Medulla oblongata (tissue), 1 donor: ENCODE data around the gene RAD50.
"Not testable (repeated sequence)": the region's sequence is repeated elsewhere in the genome, so short reads cannot be mapped to it uniquely, and the experiment has no call there.

Source experiments
- DNase-seq: peaks from one replicate; pipeline ENCODE4 v3.0.0-alpha.2; 2015; ENCODE audit errors: extremely low spot score

The RAD50 gene

GRCh38 chr5:132675936-132676689 is 119.3 kb downstream of the RAD50 start:
- DNase-seq = no peak

- DNase-seq = no peak
These were observed 120.4 kb downstream of the RAD50 start for GRCh38 chr5:132677191-132677590.

- no peak for DNase-seq
These were observed 121.1 kb downstream of the RAD50 start for GRCh38 chr5:132677682-132678400.

DNA sequence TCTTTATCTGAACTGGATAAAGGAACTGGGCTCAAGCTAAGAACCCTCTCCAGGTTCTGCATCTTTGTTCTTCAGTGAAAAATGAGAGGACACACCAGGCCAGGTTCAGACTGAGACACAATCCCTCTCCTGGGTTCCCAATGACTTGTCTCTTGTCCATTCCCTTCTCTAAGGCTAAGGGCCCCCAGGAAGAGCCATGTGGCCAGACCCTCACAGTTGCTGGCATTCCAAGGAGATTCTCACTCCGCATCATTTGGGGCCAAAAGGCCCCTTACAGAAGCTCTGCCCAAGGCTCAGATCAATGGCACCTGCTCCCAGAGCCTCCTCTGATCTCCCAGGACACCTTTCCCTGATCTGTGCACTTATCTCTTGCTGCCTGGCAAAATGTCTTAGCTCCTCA is 122.0 kb downstream of the RAD50 start:
- no peak for DNase-seq

DNA sequence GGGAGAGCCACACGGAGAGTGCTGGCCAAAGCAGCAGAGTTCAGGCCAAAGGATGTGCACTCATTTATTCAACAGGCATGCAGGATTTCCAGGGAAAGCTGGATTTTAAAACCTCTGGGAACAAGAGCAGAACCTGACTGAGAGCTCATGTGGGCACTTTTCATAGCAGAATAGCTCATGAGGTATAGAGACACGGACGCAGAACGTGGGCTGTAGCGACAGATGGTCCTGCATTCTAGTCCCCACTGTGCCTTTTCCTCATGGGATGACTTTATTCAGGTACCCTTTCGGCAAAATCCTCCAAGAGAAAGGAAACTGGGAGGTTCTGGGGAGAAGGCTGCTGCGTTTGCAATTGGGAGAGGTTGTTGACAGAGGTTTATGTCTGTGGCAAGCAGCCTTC is 122.4 kb downstream of the RAD50 start:
- no peak for DNase-seq

DNA sequence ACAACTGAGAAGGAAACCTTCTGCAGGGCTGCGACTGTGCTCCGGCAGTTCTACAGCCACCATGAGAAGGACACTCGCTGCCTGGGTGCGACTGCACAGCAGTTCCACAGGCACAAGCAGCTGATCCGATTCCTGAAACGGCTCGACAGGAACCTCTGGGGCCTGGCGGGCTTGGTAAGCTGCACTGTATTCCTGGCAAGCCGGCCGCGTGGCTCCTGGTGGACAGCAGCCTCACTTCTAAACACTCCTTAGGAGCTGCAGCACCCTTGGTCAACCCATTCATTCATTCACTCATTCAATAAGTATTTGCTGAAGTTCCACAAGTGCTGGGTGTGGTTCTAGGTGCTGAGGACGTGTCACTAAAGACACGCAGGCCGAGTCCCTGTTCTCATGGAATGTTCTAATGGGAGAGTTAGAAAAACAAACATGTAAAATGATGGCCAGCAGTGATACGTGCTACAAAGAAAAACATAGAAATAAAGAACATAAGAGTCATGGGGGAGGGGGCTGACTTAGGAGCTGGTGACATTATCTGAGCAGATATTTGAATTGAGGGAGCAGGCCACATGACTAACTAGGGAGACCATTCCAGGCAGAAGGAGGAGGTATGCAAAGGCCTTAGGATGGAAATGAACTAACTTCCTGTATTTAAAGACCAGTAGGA is 123.1 kb downstream of the RAD50 start:
- DNase-seq = no peak

GRCh38 chr5:132680780-132681475 is 124.2 kb downstream of the RAD50 start:
- no peak for DNase-seq

DNA sequence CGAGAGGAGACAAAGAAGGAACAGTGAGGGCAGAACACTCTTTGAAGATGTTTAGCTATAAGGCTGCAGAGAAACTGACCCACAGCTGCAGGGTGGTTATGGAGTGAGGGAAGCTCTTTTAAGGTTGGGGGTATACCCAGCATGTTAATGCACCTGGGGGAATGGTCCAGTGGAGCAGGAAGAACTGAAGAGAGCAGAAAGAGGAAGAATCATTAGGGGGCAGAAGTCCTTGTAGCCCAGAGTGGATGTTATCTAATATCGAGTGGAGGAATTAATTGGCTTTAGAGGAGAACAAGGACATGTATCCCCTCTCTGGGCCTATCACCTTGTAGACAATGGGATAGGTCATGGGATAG is 124.7 kb downstream of the RAD50 start:
- no peak for DNase-seq

GRCh38 chr5:132681983-132682382 is 125.2 kb downstream of the RAD50 start:
- no peak for DNase-seq

GRCh38 chr5:132684491-132684890 is 127.7 kb downstream of the RAD50 start:
- no peak for DNase-seq

- no peak for DNase-seq
These were observed 128.3 kb downstream of the RAD50 start for GRCh38 chr5:132684922-132685720.

DNA sequence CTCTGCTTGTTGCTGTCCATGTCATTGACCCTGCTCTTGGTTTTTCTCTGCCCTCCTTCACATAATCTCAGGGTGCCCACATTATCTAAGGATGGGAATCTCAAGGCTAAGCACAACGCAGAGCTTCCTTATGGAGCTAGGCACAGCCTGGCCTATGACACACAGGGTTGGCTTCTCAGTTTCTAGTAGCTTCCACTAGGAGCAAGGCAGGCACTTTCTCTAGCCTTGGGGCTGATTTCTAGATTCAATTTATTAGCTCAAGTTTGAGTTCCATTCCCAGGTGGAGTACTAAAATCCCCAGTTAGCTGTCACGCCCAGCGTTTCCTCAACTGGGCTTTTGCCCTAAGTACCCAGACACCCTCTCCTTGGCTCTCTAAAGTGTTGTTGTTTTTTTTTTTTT is 129.4 kb downstream of the RAD50 start:
- no peak for DNase-seq

DNA sequence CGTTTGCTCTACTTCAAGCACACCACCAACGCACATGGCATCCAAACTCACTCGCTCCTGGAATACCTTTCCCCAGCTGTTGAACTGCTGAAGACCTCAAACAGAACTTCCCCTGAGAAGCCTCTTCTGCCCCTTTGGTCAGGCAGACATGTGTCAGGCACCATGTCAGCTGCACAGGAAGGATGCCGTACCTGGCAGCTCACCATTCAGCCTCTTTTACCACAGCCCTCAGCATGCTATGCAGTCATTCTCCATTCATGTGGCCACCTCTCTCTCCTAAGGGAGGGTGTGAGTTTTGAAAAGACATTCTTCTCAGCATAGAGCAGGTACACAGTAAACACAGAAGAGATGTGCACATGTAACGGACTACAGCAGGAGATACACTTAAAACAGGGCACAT is 131.2 kb downstream of the RAD50 start:
- no peak for DNase-seq

DNA sequence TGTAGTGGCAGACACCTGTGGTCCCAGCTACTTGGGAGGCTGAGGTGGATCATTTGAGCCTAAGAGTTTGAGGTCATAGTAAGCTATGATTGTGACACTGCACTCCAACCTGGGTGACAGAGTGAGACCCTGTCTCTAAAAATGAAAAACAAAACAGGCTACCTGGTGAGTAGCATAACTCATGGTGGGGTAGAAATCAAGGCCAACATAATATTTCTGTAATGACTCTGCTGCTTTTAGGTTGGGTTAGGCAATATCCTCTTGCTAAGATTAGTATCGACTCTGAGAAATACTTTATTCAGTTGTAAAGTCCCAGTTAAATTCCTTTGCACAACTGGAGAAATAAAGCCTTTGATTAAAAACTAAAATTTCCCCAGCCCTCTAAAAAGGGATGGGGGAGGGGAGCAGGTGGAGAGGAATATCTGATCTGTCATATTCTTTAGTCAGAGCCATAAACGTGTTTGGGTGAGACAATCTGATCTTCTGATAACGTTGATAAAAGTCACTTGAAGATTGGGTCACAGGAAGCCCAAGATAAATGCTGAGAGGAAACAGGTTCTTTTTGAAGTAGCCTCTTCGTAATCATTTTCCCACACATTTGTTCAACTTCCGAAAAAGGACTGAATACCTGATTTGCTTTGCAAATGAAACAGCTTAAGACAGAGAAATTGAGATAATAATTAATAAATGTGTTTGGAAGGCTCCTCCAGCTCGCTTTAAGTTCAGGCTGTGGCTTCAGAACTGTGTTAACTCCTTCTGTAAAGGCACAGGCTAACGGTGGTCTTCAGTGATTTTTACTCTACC is 132.0 kb downstream of the RAD50 start:
- no peak for DNase-seq

DNA sequence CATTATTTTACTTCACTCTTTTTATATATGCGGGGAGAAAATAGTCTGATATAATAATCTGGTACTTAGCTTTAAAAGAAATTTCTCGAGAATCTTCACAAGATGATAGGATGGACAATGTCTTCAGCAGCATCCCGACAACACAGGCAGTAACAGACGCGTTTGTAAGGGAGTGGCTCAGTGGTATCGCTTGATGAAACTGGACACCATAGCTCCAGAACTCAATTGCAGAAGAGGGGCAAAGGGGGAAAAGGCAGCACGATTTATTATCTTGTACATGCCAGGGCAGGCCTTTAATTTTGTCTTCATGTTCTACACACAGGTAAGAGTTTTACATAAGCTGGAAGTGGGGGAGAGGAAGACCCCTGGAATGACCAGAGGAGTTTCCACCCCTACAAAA is 132.7 kb downstream of the RAD50 start:
- DNase-seq = no peak

DNA sequence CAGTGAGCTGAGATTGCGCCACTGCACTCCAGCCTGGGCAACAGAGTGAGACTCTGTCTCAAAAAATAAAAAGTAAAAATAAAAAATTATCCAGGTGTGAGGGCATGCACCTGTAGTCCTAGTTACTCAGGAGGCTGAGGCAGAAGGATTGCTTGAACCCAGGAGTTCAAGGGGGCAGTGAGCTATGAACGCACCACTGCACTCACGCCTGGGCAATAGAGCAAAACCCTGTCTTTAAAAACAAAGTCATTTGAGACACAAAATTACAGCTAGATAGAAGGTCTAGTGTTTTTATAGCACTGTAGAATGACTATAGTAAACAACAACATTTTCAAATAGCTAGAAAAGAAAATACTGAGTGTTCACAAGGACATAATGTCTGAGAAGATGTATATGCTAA is 133.4 kb downstream of the RAD50 start:
- no peak for DNase-seq

- not testable (repeated sequence) for DNase-seq
These were observed 135.2 kb downstream of the RAD50 start for GRCh38 chr5:132691755-132692631.

- DNase-seq = no peak
These were observed 135.8 kb downstream of the RAD50 start for GRCh38 chr5:132692632-132692967.
